Kidney (tissue), 14 donors: ENCODE data around the gene PRKAA1. TPM values are rescaled to one million over a fixed set of nuclear protein-coding genes. Genes with fewer than 3 reads are reported as not detected.

Experiments used
- DNase-seq, 5 donors: peaks; one replicate each; pipeline ENCODE4 v3.0.0-alpha.2; 2013 to 2020
- FAIRE-seq: peaks from 2 replicates; lab custom pipeline; 2012; peaks lifted over from hg19 to GRCh38; lab: Jason Lieb, UNC
- H3K27ac ChIP-seq, 2 donors: one replicate each; pipeline ENCODE4 v1.7.0; 2013; ENCODE audit warnings: low read depth in 2 of 2, low read length in 2 of 2, inconsistent platforms in 1 of 2
- H3K27me3 ChIP-seq: one replicate; pipeline ENCODE4 v1.7.1; 2013; ENCODE audit warnings: low read length, inconsistent platforms; ENCODE audit not compliant: control insufficient read depth, insufficient read depth
- H3K36me3 ChIP-seq, 3 donors: one replicate each; pipeline versions ENCODE4 v1.7.0 to v1.7.1; 2013; ENCODE audit warnings: low read length in 3 of 3, control low read depth in 1 of 3, inconsistent platforms in 1 of 3; ENCODE audit not compliant: insufficient read depth in 3 of 3, control insufficient read depth in 2 of 3
- H3K4me1 ChIP-seq, 3 donors: one replicate each; pipeline versions ENCODE4 v1.7.0 to v1.7.1; 2013; ENCODE audit warnings: low read length in 3 of 3, inconsistent platforms in 1 of 3, low read depth in 1 of 3; ENCODE audit not compliant: control insufficient read depth in 2 of 3, insufficient read depth in 2 of 3
- H3K4me3 ChIP-seq, 3 donors: one replicate each; pipeline versions ENCODE4 v1.7.0 to v1.8.1; 2013; ENCODE audit warnings: low read length in 3 of 3, control low read depth in 1 of 3, inconsistent platforms in 1 of 3
- H3K9ac ChIP-seq, 3 donors: one replicate each; pipeline versions ENCODE4 v1.7.0 to v1.7.1; 2013; ENCODE audit warnings: low read length in 3 of 3, control low read depth in 1 of 3, inconsistent platforms in 1 of 3
- H3K9me3 ChIP-seq, 3 donors: one replicate each; pipeline versions ENCODE4 v1.7.0 to v1.7.1; 2013; ENCODE audit warnings: low read length in 3 of 3, control low read depth in 1 of 3, inconsistent platforms in 1 of 3; ENCODE audit not compliant: control insufficient read depth in 2 of 3, insufficient read depth in 1 of 3
- CTCF ChIP-seq: IDR thresholded peaks from 3 replicates; pipeline ENCODE4 v1.5.1; 2012; ENCODE audit warnings: mild to moderate bottlenecking, moderate library complexity, borderline replicate concordance; ENCODE audit not compliant: insufficient read depth; ENCODE audit errors: extremely low read depth
- intact Hi-C: fragments of 100-400 bp; cut with DNase I; formaldehyde crosslinking; loops from one replicate; pipeline ENCODE4 v1.11.1; 2022
- polyA plus RNA-seq: library from polyadenylated mRNA; stranded (reverse); fragments of 350-450 nt; fragmentation: Illumina TruSeq; extraction: RNeasy Lipid Tissue Mini Kit (QIAGEN cat#74804); gene quantifications from one replicate; pipeline ENCODE4 v1.2.3, GENCODE V29; 2014; ENCODE audit warnings: low read depth, low replicate concordance; ENCODE audit not compliant: insufficient read depth
- total RNA-seq: library from RNA; stranded (reverse); fragmentation: NEBNext Ultra II Directional; extraction: Animal tissue kit (Norgen Biotek cat#: 25700); gene quantifications from one replicate; pipeline ENCODE4 v1.2.1, GENCODE V29; 2021
- donor health status: control.
- donor health status: control.
- donor health status: control.
- donor health status: control.
- donor health status: control.
- donor health status: DM: yes; HTN: yes; CAD: no.
- donor health status: Normal renal cell carcinoma (clear cell type).

Gene PRKAA1
- total and polyA plus RNA-seq, 2 donors from 2014 or later, result 17.4 to 104 TPM

- Histone ChIP-seq H3K27ac (no peak overlapping the region), H3K9ac (no peak overlapping the region), H3K9me3 (no peaks in the 10 kb centered on the region), H3K4me3 (no peak overlapping the region), H3K36me3 (peaks cover 2 to 13% (median 2%) of the 10 kb centered on the region in 3 donors), H3K27me3 (no peaks in the 10 kb centered on the region), H3K4me1 (peaks cover 0 to 7% (median under 1%) of the 10 kb centered on the region in 3 donors)
- no peak for FAIRE-seq
- intact Hi-C loops, result no loop called here
- no peak for TF ChIP-seq CTCF
- no peak for DNase-seq
Observed at GRCh38 chr5:40776658-40776977, 21.6 kb downstream of the PRKAA1 start.

- FAIRE-seq, result no peak
- no peak overlapping the region for H3K4me3 ChIP-seq
- peaks cover 2 to 18% (median 2%) of the 10 kb centered on the region in 3 donors for H3K36me3 ChIP-seq
- H3K4me1 ChIP-seq, result peaks cover 0 to 7% (median 0%) of the 10 kb centered on the region in 3 donors
- no peak overlapping the region for H3K27ac ChIP-seq
- DNase-seq, result no peak
- H3K9ac ChIP-seq, result no peak overlapping the region
- no peaks in the 10 kb centered on the region for H3K9me3 ChIP-seq
- H3K27me3 ChIP-seq, result no peaks in the 10 kb centered on the region
- intact Hi-C loops, result no loop called here
- no peak for TF ChIP-seq CTCF
Observed at GRCh38 chr5:40775846-40776657, 22.1 kb downstream of the PRKAA1 start.

GRCh38 chr5:40775085-40775845 lies 22.9 kb downstream of the PRKAA1 start:
- H3K27ac ChIP-seq, result no peak overlapping the region
- H3K9ac ChIP-seq, result no peak overlapping the region
- no peak for TF ChIP-seq CTCF
- no peak overlapping the region for H3K4me3 ChIP-seq
- intact Hi-C loops, result no loop called here
- no peaks in the 10 kb centered on the region for H3K27me3 ChIP-seq
- H3K4me1 ChIP-seq, result peaks cover 0 to 7% (median 0%) of the 10 kb centered on the region in 3 donors
- peaks cover 2 to 19% (median 2%) of the 10 kb centered on the region in 3 donors for H3K36me3 ChIP-seq
- no peaks in the 10 kb centered on the region for H3K9me3 ChIP-seq
- DNase-seq, result no peak
- FAIRE-seq, result no peak
